ENCODE measurements around the gene SPRY2.

DNA sequence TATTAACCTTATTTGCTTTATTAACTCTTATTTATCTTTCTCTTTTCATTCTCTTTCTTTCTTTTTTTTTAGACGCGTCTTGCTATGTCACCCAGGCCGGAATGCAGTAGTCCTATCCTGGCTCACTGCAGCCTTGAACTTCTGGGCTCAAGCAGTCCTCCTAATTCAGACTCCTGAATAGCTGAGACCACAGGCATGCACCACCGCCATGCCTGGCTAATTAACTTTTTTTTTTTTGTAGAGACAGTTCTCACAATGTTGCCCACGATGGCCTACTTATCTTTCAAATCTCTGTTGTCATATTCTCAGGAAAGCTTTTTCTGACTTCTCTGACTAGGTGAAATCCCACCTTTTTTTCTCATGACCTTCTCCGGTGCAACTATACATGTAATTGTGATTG lies 7.8 kb upstream of the SPRY2 start:
- TF ChIP-seq CTCF (IDR thresholded peaks at IDR 0.05) (no peak), POLR2A (IDR thresholded peaks at IDR 0.05) (no peak)

All from vagina (tissue), 2 donors.